ENCODE data around the gene PDZRN4. TPM values are rescaled to one million over a fixed set of nuclear protein-coding genes. Genes with fewer than 3 reads are reported as not detected.
"Not testable (repeated sequence)": the region's sequence is repeated elsewhere in the genome, so short reads cannot be mapped to it uniquely, and the experiment has no call there.

The PDZRN4 gene
- total and polyA plus RNA-seq, 4 experiments from 2014 or later, result not detected

DNA sequence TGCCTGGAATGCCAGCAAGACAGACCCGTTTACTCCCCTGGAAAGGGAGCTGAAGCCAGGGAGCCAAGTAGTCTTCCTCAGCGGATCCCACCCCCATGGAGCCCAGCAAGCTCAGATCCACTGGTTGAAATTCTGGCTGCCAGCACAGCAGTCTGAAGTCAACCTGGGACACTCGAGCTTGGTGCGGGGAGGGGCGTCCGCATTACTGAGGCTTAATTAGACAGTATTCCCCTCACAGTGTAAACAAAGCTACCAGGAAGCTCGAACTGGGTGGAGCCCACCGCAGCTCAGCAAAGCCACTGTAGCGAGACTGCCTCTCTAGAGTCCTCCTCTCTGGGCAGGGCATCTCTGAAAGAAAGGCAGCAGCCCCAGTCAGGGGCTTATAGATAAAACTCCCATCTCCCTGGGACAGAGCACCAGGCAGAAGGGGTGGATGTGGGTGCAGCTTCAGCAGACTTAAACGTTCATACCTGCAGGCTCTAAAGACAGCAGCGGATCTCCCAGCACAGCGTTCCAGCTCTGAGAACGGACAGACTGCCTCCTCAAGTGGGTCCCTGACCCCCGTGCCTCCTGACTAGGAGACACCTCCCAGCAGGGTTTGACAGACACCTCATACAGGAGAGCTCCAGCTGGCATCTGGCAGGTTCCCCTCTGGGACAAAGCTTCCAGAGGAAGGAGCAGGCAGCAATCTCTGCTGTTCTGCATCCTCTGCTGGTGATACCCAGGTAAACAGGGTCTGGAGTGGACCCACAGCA lies 92.4 kb downstream of the PDZRN4 start:
- DNase-seq; H3K9me3 Mint-ChIP-seq; H3K4me1 Mint-ChIP-seq; H3K4me1 ChIP-seq (ENCODE audit: insufficient read depth, low read length); H3K36me3 ChIP-seq (ENCODE audit: insufficient read depth, low read length); CTCF ChIA-PET (ENCODE audit: partially characterized antibody); H3K27me3 Mint-ChIP-seq; H3K27me3 ChIP-seq (ENCODE audit: insufficient read depth, low read length); H3K4me3 Mint-ChIP-seq; H3K9me3 ChIP-seq (ENCODE audit: control insufficient read depth in 1 of 2, low read length in 2 of 2); intact Hi-C loops (cut with micrococcal nuclease); POLR2A ChIA-PET (ENCODE audit: partially characterized antibody); H3K36me3 Mint-ChIP-seq; H3K4me3 ChIP-seq (ENCODE audit: low read length in 2 of 2); H3K27ac Mint-ChIP-seq; H3K27ac ChIP-seq (ENCODE audit: low read depth, low read length): not testable (repeated sequence)

DNA sequence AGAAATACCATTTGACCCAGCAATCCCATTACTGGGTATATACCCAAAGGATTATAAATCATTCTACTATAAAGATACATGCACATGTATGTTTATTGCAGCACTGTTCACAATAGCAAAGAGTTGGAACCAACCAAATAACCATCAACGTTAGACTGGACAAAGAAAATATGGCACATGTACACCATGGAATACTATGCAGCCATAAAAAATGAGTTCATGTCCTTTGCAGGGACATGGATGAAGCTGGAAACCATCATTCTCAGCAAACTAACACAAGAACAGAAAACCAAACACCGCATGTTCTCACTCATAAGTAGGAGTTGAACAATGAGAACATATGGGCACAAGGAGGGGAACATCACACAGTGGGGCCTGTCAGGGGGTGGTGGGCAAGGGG lies 97.3 kb downstream of the PDZRN4 start:
- H3K27me3 Mint-ChIP-seq; H3K36me3 ChIP-seq (ENCODE audit: insufficient read depth, low read length); H3K9me3 Mint-ChIP-seq; CTCF ChIA-PET (ENCODE audit: partially characterized antibody); intact Hi-C loops (cut with micrococcal nuclease); H3K4me3 Mint-ChIP-seq; H3K27ac Mint-ChIP-seq; POLR2A ChIA-PET (ENCODE audit: partially characterized antibody); H3K27ac ChIP-seq (ENCODE audit: low read depth, low read length); H3K4me3 ChIP-seq (ENCODE audit: low read length in 2 of 2); H3K4me1 ChIP-seq (ENCODE audit: insufficient read depth, low read length); DNase-seq; H3K4me1 Mint-ChIP-seq; H3K27me3 ChIP-seq (ENCODE audit: insufficient read depth, low read length); H3K36me3 Mint-ChIP-seq; H3K9me3 ChIP-seq (ENCODE audit: control insufficient read depth in 1 of 2, low read length in 2 of 2): not testable (repeated sequence)

- no peaks in the 10 kb centered on the region for H3K4me1 ChIP-seq (ENCODE audit: insufficient read depth, low read length)
- Mint-ChIP-seq H3K4me1 (no peaks in the 10 kb centered on the region), H3K27me3 (no peaks in the 10 kb centered on the region), H3K27ac (no peak overlapping the region), H3K4me3 (no peak overlapping the region), H3K9me3 (peaks cover 0 to 5% (median 0%) of the 10 kb centered on the region in 8 donors), H3K36me3 (no peaks in the 10 kb centered on the region)
- intact Hi-C loops (cut with micrococcal nuclease), result no loop called here
- H3K4me3 ChIP-seq (ENCODE audit: low read length in 2 of 2), result no peak overlapping the region
- ChIA-PET CTCF (ENCODE audit: partially characterized antibody) (no interaction called here), POLR2A (ENCODE audit: partially characterized antibody) (no interaction called here)
- H3K27ac ChIP-seq (ENCODE audit: low read depth, low read length), result no peak overlapping the region
- no peaks in the 10 kb centered on the region for H3K36me3 ChIP-seq (ENCODE audit: insufficient read depth, low read length)
- no peak for DNase-seq
- no peaks in the 10 kb centered on the region for H3K9me3 ChIP-seq (ENCODE audit: control insufficient read depth in 1 of 2, low read length in 2 of 2)
- H3K27me3 ChIP-seq (ENCODE audit: insufficient read depth, low read length), result no peaks in the 10 kb centered on the region
Observed at GRCh38 chr12:41286426-41286825, 98.3 kb downstream of the PDZRN4 start.

GRCh38 chr12:41287500-41288141 lies 99.5 kb downstream of the PDZRN4 start:
- intact Hi-C loops (cut with micrococcal nuclease), result no loop called here
- H3K4me1 Mint-ChIP-seq, result no peaks in the 10 kb centered on the region
- no peak for DNase-seq
- no peaks in the 10 kb centered on the region for H3K36me3 Mint-ChIP-seq
- ChIA-PET POLR2A (ENCODE audit: partially characterized antibody) (no interaction called here), CTCF (ENCODE audit: partially characterized antibody) (no interaction called here)
- H3K4me3 Mint-ChIP-seq, result no peak overlapping the region
- Histone ChIP-seq H3K4me1 (ENCODE audit: insufficient read depth, low read length) (no peaks in the 10 kb centered on the region), H3K27ac (ENCODE audit: low read depth, low read length) (no peak overlapping the region), H3K4me3 (ENCODE audit: low read length in 2 of 2) (no peak overlapping the region), H3K27me3 (ENCODE audit: insufficient read depth, low read length) (no peaks in the 10 kb centered on the region), H3K36me3 (ENCODE audit: insufficient read depth, low read length) (no peaks in the 10 kb centered on the region), H3K9me3 (ENCODE audit: control insufficient read depth in 1 of 2, low read length in 2 of 2) (no peaks in the 10 kb centered on the region)
- H3K9me3 Mint-ChIP-seq, result peaks cover 0 to 5% (median 0%) of the 10 kb centered on the region in 8 donors
- H3K27ac Mint-ChIP-seq, result no peak overlapping the region
- peaks cover 0 to 2% of the 10 kb centered on the region in 2 donors for H3K27me3 Mint-ChIP-seq

GRCh38 chr12:41288142-41288811 lies 100.2 kb downstream of the PDZRN4 start:
- no peak overlapping the region for H3K27ac ChIP-seq (ENCODE audit: low read depth, low read length)
- ChIA-PET POLR2A (ENCODE audit: partially characterized antibody) (no interaction called here), CTCF (ENCODE audit: partially characterized antibody) (no interaction called here)
- Mint-ChIP-seq H3K27ac (no peak overlapping the region), H3K4me1 (no peaks in the 10 kb centered on the region), H3K27me3 (peaks cover 0 to 2% of the 10 kb centered on the region in 2 donors), H3K9me3 (peaks cover 0 to 5% (median 0%) of the 10 kb centered on the region in 8 donors), H3K36me3 (no peaks in the 10 kb centered on the region), H3K4me3 (no peak overlapping the region)
- intact Hi-C loops (cut with micrococcal nuclease), result no loop called here
- no peaks in the 10 kb centered on the region for H3K36me3 ChIP-seq (ENCODE audit: insufficient read depth, low read length)
- no peak overlapping the region for H3K4me3 ChIP-seq (ENCODE audit: low read length in 2 of 2)
- no peaks in the 10 kb centered on the region for H3K27me3 ChIP-seq (ENCODE audit: insufficient read depth, low read length)
- no peak for DNase-seq
- H3K9me3 ChIP-seq (ENCODE audit: control insufficient read depth in 1 of 2, low read length in 2 of 2), result no peaks in the 10 kb centered on the region
- no peaks in the 10 kb centered on the region for H3K4me1 ChIP-seq (ENCODE audit: insufficient read depth, low read length)

DNA sequence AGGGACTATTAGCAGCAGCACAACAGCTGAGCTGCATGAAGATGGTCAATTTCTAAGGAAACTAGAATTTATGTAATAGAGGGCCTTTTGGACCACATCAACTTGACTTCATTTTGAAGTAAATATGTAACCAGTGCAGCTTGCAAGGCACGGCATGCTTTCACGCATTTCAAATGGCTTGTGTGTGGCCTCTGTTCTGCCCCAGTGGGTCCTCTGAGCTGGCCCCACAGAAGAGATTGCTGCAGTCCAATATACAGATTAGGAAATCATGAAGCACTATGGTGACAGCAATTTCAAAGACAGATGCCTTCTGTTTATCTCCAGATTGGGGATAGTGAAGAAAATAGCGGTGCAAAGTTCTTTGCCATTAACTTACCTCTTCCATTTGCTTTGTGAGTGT lies 101.4 kb downstream of the PDZRN4 start:
- no peak overlapping the region for H3K4me3 ChIP-seq (ENCODE audit: low read length in 2 of 2)
- H3K36me3 Mint-ChIP-seq, result no peaks in the 10 kb centered on the region
- no peak overlapping the region for H3K27ac ChIP-seq (ENCODE audit: low read depth, low read length)
- CTCF ChIA-PET (ENCODE audit: partially characterized antibody), result no interaction called here
- peaks cover 0 to 2% of the 10 kb centered on the region in 2 donors for H3K27me3 Mint-ChIP-seq
- intact Hi-C loops (cut with micrococcal nuclease), result no loop called here
- H3K4me1 ChIP-seq (ENCODE audit: insufficient read depth, low read length), result no peaks in the 10 kb centered on the region
- H3K4me3 Mint-ChIP-seq, result no peak overlapping the region
- no peaks in the 10 kb centered on the region for H3K4me1 Mint-ChIP-seq
- POLR2A ChIA-PET (ENCODE audit: partially characterized antibody), result no interaction called here
- no peaks in the 10 kb centered on the region for H3K9me3 ChIP-seq (ENCODE audit: control insufficient read depth in 1 of 2, low read length in 2 of 2)
- no peaks in the 10 kb centered on the region for H3K27me3 ChIP-seq (ENCODE audit: insufficient read depth, low read length)
- no peak overlapping the region for H3K27ac Mint-ChIP-seq
- no peak for DNase-seq
- H3K9me3 Mint-ChIP-seq, result peaks cover 0 to 5% (median 0%) of the 10 kb centered on the region in 8 donors
- no peaks in the 10 kb centered on the region for H3K36me3 ChIP-seq (ENCODE audit: insufficient read depth, low read length)

- Mint-ChIP-seq H3K27ac (no peak overlapping the region), H3K27me3 (peaks cover 0 to 2% of the 10 kb centered on the region in 2 donors), H3K9me3 (peaks cover 0 to 3% (median 0%) of the 10 kb centered on the region in 8 donors), H3K36me3 (no peaks in the 10 kb centered on the region), H3K4me3 (no peak overlapping the region), H3K4me1 (no peaks in the 10 kb centered on the region)
- CTCF ChIA-PET (ENCODE audit: partially characterized antibody), result no interaction called here
- POLR2A ChIA-PET (ENCODE audit: partially characterized antibody), result no interaction called here
- Histone ChIP-seq H3K4me3 (ENCODE audit: low read length in 2 of 2) (no peak overlapping the region), H3K27me3 (ENCODE audit: insufficient read depth, low read length) (no peaks in the 10 kb centered on the region), H3K27ac (ENCODE audit: low read depth, low read length) (no peak overlapping the region), H3K36me3 (ENCODE audit: insufficient read depth, low read length) (no peaks in the 10 kb centered on the region), H3K9me3 (ENCODE audit: control insufficient read depth in 1 of 2, low read length in 2 of 2) (no peaks in the 10 kb centered on the region), H3K4me1 (ENCODE audit: insufficient read depth, low read length) (no peaks in the 10 kb centered on the region)
- intact Hi-C loops (cut with micrococcal nuclease), result no loop called here
- DNase-seq, result no peak
Observed at GRCh38 chr12:41293011-41293410, 104.9 kb downstream of the PDZRN4 start.

All from CD4-positive, alpha-beta memory T cell (primary cell).